HEK293T (cell line): ENCODE measurements around the gene GOLGA6A.

Source experiments
- ELF4 ChIP-seq: fragments of 450-650 bp; IDR thresholded peaks from 2 replicates; pipeline ENCODE4 v1.6.1; 2017; ENCODE audit warnings: antibody characterized with exemption
- HDGF ChIP-seq: fragments of 450-650 bp; IDR thresholded peaks from 2 replicates; pipeline ENCODE4 v1.6.1; 2017; ENCODE audit warnings: antibody characterized with exemption, borderline replicate concordance
- ZNF384 ChIP-seq: fragments of 450-650 bp; IDR thresholded peaks from 2 replicates; pipeline ENCODE4 v1.6.1; 2016
- TF ChIP-seq, protein P1 (sequence below): fragments of 450-650 bp; IDR thresholded peaks from 2 replicates; pipeline ENCODE4 v1.6.1; 2016

- TF ChIP-seq, protein P1, sequence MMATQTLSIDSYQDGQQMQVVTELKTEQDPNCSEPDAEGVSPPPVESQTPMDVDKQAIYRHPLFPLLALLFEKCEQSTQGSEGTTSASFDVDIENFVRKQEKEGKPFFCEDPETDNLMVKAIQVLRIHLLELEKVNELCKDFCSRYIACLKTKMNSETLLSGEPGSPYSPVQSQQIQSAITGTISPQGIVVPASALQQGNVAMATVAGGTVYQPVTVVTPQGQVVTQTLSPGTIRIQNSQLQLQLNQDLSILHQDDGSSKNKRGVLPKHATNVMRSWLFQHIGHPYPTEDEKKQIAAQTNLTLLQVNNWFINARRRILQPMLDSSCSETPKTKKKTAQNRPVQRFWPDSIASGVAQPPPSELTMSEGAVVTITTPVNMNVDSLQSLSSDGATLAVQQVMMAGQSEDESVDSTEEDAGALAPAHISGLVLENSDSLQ: no peak
- TF ChIP-seq HDGF (no peak), ZNF384 (no peak), ELF4 (no peak)
These were observed 43.4 kb downstream of the GOLGA6A start for GRCh38 chr15:74038707-74039655.
